Naive B cell (primary cell): ENCODE results near the gene SRGAP2C. TPM values are rescaled to one million over a fixed set of nuclear protein-coding genes. Genes with fewer than 3 reads are reported as not detected.
"Not testable (repeated sequence)": the region's sequence is repeated elsewhere in the genome, so short reads cannot be mapped to it uniquely, and the experiment has no call there.

Experiments
- ATAC-seq, 2 donors: fragments of 150-1000 bp; cut with Tn5 transposase; 2 replicates each; pipeline ENCODE4 v1.10.0; 2021; ENCODE audit warnings: low read depth in 2 of 2, mild to moderate bottlenecking in 2 of 2, moderate library complexity in 2 of 2
- DNase-seq: peaks from one replicate; pipeline ENCODE4 v3.0.0; 2022
- H3K27ac Mint-ChIP-seq, 6 donors: one replicate each; pipeline ENCODE4 v1.8.0; 2020 to 2022; ENCODE audit warnings: mild to moderate bottlenecking in 6 of 6, mixed read lengths in 6 of 6, moderate library complexity in 5 of 6, inconsistent platforms in 2 of 6
- H3K27me3 Mint-ChIP-seq, 3 donors: one replicate each; pipeline ENCODE4 v1.8.0; 2021 to 2022; ENCODE audit warnings: mixed read lengths in 3 of 3, mild to moderate bottlenecking in 1 of 3
- H3K36me3 Mint-ChIP-seq, 2 donors: one replicate each; pipeline ENCODE4 v1.8.0; 2020 to 2022; ENCODE audit warnings: mixed read lengths in 2 of 2, inconsistent platforms in 1 of 2, mild to moderate bottlenecking in 1 of 2
- H3K4me1 Mint-ChIP-seq, 3 donors: one replicate each; pipeline ENCODE4 v1.8.0; 2020 to 2022; ENCODE audit warnings: mixed read lengths in 3 of 3, inconsistent platforms in 1 of 3, mild to moderate bottlenecking in 1 of 3, moderate library complexity in 1 of 3
- H3K4me3 Mint-ChIP-seq, 8 donors: one replicate each; pipeline ENCODE4 v1.8.0; 2020 to 2022; ENCODE audit warnings: mild to moderate bottlenecking in 8 of 8, mixed read lengths in 8 of 8, moderate library complexity in 8 of 8, inconsistent platforms in 2 of 8
- H3K9me3 Mint-ChIP-seq, 7 donors: one replicate each; pipeline ENCODE4 v1.8.0; 2020 to 2022; ENCODE audit warnings: mixed read lengths in 7 of 7, mild to moderate bottlenecking in 5 of 7, inconsistent platforms in 2 of 7, moderate library complexity in 1 of 7
- polyA plus RNA-seq, 6 donors: library from polyadenylated mRNA; unstranded; fragments of 300-500 nt; fragmentation: Illumina TruSeq; gene quantifications; one replicate each; pipeline ENCODE4 v1.2.3, GENCODE V29; 2021; ENCODE audit warnings: low read depth in 6 of 6

The SRGAP2C gene
- polyA plus RNA-seq, 6 donors from 2014 or later: 1.3 to 2.7 (median 2.0) TPM

- not testable (repeated sequence) for H3K36me3 Mint-ChIP-seq, H3K27ac Mint-ChIP-seq, H3K9me3 Mint-ChIP-seq, ATAC-seq, H3K27me3 Mint-ChIP-seq, H3K4me3 Mint-ChIP-seq, DNase-seq, H3K4me1 Mint-ChIP-seq
Measured at GRCh38 chr1:121262163-121262562, 77.4 kb downstream of the SRGAP2C start.

GRCh38 chr1:121263789-121264244 lies 79.0 kb downstream of the SRGAP2C start:
- H3K4me1 Mint-ChIP-seq, H3K36me3 Mint-ChIP-seq, H3K27me3 Mint-ChIP-seq, H3K4me3 Mint-ChIP-seq, H3K9me3 Mint-ChIP-seq, H3K27ac Mint-ChIP-seq, DNase-seq: not testable (repeated sequence)
- peak in 1 of 2 donors; percentile 33 for ATAC-seq

DNA sequence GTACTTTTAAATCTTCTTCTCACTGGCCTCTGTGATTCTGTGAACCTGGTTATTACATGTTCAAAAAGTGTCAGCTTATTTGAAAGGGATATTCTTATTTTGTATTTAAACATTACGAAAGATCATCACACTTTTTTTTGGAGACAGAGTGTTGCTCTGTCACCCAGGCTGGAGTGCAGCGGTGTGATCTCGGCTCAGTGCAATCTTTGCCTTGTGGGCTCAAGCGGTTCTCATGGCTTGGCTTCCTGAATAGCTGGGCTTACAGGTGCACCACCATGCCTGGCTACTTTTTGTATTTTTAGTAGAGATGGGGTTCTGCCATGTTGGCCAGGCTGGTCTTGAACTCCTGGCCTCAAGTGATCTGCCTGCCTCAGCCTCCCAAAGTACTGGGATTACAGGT lies 82.3 kb downstream of the SRGAP2C start:
- ATAC-seq, H3K36me3 Mint-ChIP-seq, H3K4me3 Mint-ChIP-seq, DNase-seq, H3K4me1 Mint-ChIP-seq, H3K9me3 Mint-ChIP-seq, H3K27me3 Mint-ChIP-seq, H3K27ac Mint-ChIP-seq: not testable (repeated sequence)

- not testable (repeated sequence) for H3K27me3 Mint-ChIP-seq, ATAC-seq, DNase-seq, H3K9me3 Mint-ChIP-seq, H3K4me1 Mint-ChIP-seq, H3K36me3 Mint-ChIP-seq, H3K4me3 Mint-ChIP-seq
- peak overlapping the region in 1 of 6 donors; percentile 81 for H3K27ac Mint-ChIP-seq
Measured at GRCh38 chr1:121269309-121269708, 84.5 kb downstream of the SRGAP2C start.

DNA sequence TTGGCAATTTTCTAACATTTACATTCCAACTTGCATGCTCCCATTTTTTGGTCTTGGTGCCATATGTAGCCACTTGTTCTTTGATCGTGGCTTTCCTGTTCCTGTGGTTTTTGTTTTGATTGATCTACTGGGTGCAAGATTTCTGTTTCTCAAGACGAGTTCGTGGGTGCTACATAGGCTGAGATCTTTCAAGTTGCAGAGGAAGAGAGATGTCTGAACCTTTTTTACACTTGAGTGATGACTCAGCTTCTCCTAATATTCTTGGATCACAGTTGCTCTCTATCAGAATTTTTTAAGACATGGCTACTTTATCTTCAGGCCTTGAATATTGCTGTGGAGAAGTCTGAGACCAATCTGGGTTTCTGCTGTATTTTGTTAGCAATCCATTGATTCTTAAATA lies 85.2 kb downstream of the SRGAP2C start:
- not testable (repeated sequence) for H3K9me3 Mint-ChIP-seq, H3K27me3 Mint-ChIP-seq, H3K36me3 Mint-ChIP-seq, DNase-seq, H3K4me1 Mint-ChIP-seq
- peak; percentile 24 to 32 for ATAC-seq
- Mint-ChIP-seq H3K27ac (peak overlapping the region in 5 of 6 donors; percentile 78 to 97 (median 82)), H3K4me3 (peak overlapping the region; percentile 73 to 92 (median 87))

GRCh38 chr1:121271143-121271715 lies 86.5 kb downstream of the SRGAP2C start:
- H3K9me3 Mint-ChIP-seq: not testable (repeated sequence)

DNA sequence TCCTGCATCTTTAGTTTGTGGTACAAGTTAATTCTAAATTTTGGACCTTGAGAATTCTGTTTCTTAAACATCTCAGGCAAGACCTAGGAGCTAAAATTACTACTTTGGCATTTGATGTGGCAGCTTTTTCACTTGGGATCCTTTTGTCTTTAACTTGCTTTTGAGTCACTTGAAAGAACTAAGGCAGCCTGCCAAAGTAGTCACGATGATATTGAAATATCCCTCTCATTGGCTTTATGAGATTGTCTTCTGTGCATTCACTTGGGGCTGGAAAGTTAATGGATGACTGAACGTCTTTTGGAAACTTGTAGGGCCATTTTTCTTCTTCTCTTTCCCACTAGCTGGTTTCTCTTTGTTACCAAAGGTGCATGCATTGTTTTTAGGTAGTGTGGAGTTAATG lies 90.7 kb downstream of the SRGAP2C start:
- H3K4me1 Mint-ChIP-seq, DNase-seq, H3K4me3 Mint-ChIP-seq, H3K36me3 Mint-ChIP-seq, H3K27me3 Mint-ChIP-seq, H3K27ac Mint-ChIP-seq, ATAC-seq, H3K9me3 Mint-ChIP-seq: not testable (repeated sequence)

More at GRCh38 chr1:121271143-121271715, 86.5 kb downstream of the SRGAP2C start:
- not testable (repeated sequence) for DNase-seq, H3K4me3 Mint-ChIP-seq, H3K27me3 Mint-ChIP-seq, H3K27ac Mint-ChIP-seq, H3K4me1 Mint-ChIP-seq, H3K36me3 Mint-ChIP-seq
- ATAC-seq: peak; percentile 86 to 94

DNA sequence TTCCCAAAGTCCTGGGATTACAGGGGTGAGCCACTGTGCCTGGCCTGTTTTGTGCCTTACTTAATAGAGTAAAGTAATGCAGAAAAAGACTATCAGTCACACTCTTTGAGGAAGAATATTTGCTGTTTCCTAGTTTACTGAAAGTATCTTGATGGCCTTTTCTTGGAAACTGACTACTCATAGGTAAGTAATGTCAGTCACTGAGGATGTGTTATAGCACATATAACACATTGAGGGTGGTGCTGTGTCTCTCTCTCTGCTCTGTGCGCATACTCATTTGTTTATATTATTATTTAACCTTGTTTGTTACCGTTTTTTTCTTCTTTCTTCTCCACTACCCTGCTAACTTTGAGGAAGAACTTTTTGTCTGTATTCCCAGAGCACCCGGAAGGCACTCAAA lies 93.4 kb downstream of the SRGAP2C start:
- H3K4me1 Mint-ChIP-seq, H3K9me3 Mint-ChIP-seq, H3K36me3 Mint-ChIP-seq, H3K27ac Mint-ChIP-seq, H3K27me3 Mint-ChIP-seq, ATAC-seq, H3K4me3 Mint-ChIP-seq, DNase-seq: not testable (repeated sequence)

- ATAC-seq, H3K27ac Mint-ChIP-seq, H3K36me3 Mint-ChIP-seq, H3K9me3 Mint-ChIP-seq, H3K27me3 Mint-ChIP-seq, DNase-seq, H3K4me1 Mint-ChIP-seq, H3K4me3 Mint-ChIP-seq: not testable (repeated sequence)
Measured at GRCh38 chr1:121278777-121279547, 94.2 kb downstream of the SRGAP2C start.

DNA sequence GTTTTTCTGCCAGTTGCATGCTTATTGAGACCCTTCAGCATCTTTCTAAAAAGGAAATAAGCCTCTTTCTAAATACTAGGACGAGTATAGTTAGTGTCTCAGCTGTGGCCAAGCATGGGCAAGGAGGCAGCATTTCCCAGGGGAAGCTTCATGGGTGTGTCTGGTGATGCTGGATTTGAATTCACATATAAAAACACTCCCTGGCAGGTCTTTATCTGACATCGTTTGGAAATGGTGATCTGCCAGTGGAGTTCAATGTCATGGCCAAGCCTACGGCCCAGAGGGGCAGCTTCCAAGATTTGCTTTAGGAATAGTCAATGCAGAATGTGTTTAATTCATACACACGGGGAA lies 94.7 kb downstream of the SRGAP2C start:
- H3K27me3 Mint-ChIP-seq, H3K4me1 Mint-ChIP-seq, H3K9me3 Mint-ChIP-seq, H3K27ac Mint-ChIP-seq, DNase-seq, ATAC-seq, H3K4me3 Mint-ChIP-seq, H3K36me3 Mint-ChIP-seq: not testable (repeated sequence)

DNA sequence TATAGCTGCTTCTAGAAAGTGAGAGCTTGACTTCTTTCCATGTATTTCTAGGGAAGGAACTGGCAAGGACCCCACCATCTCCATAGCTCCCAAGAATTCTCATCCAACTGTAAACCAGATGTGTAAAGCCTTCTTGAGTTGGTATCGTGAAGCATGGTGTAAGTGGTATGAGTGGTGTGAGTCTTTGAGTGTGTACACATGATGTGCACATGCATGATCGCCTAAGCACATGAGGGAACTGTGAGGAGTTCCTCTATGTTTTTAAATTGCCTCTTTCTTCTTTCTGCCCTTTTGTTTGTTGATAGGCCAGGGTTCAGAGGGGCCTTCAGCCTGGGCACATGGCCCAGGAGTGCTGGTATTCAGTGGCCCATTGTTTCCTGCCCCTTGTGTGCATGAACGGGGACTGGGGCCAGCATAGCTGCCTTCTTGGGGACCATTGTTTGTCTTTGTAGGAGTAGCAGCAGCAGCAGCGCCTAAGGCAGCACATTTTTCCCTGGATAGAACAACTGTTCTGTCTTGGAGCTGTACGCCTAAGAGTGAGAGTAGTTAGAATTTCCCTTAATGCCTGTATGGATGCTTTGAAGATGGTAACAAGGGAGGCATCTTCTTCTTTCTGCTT lies 96.0 kb downstream of the SRGAP2C start:
- not testable (repeated sequence) for H3K27ac Mint-ChIP-seq, H3K36me3 Mint-ChIP-seq, H3K4me1 Mint-ChIP-seq, DNase-seq, H3K4me3 Mint-ChIP-seq, H3K27me3 Mint-ChIP-seq, H3K9me3 Mint-ChIP-seq
- ATAC-seq: peak; percentile 54 to 74

- ATAC-seq, H3K4me1 Mint-ChIP-seq, DNase-seq, H3K36me3 Mint-ChIP-seq, H3K9me3 Mint-ChIP-seq, H3K27ac Mint-ChIP-seq, H3K4me3 Mint-ChIP-seq, H3K27me3 Mint-ChIP-seq: not testable (repeated sequence)
Measured at GRCh38 chr1:121281480-121281879, 96.7 kb downstream of the SRGAP2C start.

DNA sequence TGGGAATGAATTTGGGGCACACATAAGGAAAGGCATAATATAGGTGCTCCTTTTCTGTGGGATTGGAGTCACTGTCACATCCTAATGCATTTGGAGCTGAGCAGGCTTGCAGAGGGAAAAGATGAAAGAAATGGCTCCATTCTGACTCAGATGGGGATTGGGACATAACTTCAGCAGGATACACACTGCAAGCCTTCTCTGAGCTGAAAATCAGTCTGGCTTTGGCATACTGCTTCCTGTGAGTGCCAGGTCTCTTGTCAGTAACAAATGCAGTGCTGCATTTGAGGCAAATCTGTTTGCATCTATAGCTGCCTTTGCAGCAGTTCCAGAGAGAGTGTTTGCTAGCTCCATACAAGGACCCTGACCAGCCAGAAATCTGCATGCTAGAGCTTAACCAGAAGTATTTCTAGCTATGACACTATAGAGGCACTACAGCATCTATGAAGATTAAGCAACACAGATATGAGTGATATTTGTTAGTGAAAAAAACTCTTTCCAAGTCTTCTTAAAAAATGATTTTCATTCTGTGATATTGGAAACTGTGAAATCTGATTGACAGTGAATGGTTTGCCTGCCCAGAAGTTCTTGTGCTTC lies 98.9 kb downstream of the SRGAP2C start:
- not testable (repeated sequence) for H3K9me3 Mint-ChIP-seq, H3K4me1 Mint-ChIP-seq, DNase-seq, H3K4me3 Mint-ChIP-seq, H3K27ac Mint-ChIP-seq, H3K36me3 Mint-ChIP-seq, ATAC-seq, H3K27me3 Mint-ChIP-seq

DNA sequence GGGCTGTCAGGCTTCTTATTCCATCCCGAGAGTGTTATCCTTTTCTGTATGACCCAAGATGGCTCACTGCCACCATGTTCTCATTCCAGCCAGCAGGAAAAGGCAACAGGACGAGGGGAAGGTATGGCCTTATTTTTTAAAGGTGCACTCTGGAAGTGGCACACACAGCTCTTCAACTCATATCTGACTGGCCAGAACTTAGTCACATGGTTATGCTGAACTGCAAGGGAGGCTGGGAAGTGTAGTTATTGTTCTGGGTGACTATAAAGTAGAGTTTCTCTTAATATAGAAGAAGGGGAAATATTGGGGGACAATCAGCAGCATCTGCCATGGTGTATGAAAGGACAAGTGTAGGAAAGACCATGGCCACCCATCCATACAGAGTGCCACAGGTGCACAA lies 107.8 kb downstream of the SRGAP2C start:
- H3K27me3 Mint-ChIP-seq, DNase-seq, ATAC-seq, H3K36me3 Mint-ChIP-seq, H3K9me3 Mint-ChIP-seq, H3K4me1 Mint-ChIP-seq, H3K4me3 Mint-ChIP-seq: not testable (repeated sequence)
- H3K27ac Mint-ChIP-seq: peak overlapping the region in 1 of 6 donors; percentile 87
